ENCODE data around the gene KMT2A.

GRCh38 chr11:118398791-118399559 lies 37.3 kb upstream of the KMT2A start:
- TF ChIP-seq POLR2AphosphoS5 (IDR thresholded peaks at IDR 0.05) (no peak), CTCF (IDR thresholded peaks at IDR 0.05; ENCODE audit: poor library complexity, severe bottlenecking) (no peak), RAD21 (conservative IDR thresholded peaks at IDR 0.05) (no peak), TAF1 (IDR thresholded peaks at IDR 0.05; ENCODE audit: low read depth) (no peak)

Data from neural cell (in vitro differentiated cells).